Parathyroid adenoma (tissue), 2 donors: ENCODE results near the gene SASH1.

ENCODE experiments used
- H2AFZ ChIP-seq: fragments of 300-600 bp; sonication (generic); one replicate; pipeline ENCODE4 v1.7.0; 2017; ENCODE audit warnings: antibody characterized with exemption, mild to moderate bottlenecking
- H3K27ac ChIP-seq: fragments of 300-600 bp; sonication (generic); one replicate; pipeline ENCODE4 v1.7.0; 2017
- H3K27me3 ChIP-seq: fragments of 300-600 bp; sonication (generic); one replicate; pipeline ENCODE4 v1.7.0; 2017; ENCODE audit warnings: low read length; ENCODE audit not compliant: control insufficient read depth, insufficient read depth
- H3K36me3 ChIP-seq: fragments of 300-600 bp; sonication (generic); one replicate; pipeline ENCODE4 v1.7.0; 2017; ENCODE audit warnings: low read length; ENCODE audit not compliant: control insufficient read depth, insufficient read depth
- H3K4me1 ChIP-seq: fragments of 300-600 bp; sonication (generic); one replicate; pipeline ENCODE4 v1.7.0; 2017; ENCODE audit warnings: control low read depth
- H3K4me2 ChIP-seq: fragments of 300-600 bp; sonication (generic); one replicate; pipeline ENCODE4 v1.7.0; 2017; ENCODE audit warnings: low read length
- H3K4me3 ChIP-seq: fragments of 300-600 bp; sonication (generic); one replicate; pipeline ENCODE4 v1.7.0; 2017; ENCODE audit warnings: low read depth, low read length
- H3K79me2 ChIP-seq: fragments of 300-600 bp; sonication (generic); one replicate; pipeline ENCODE4 v1.7.0; 2017; ENCODE audit warnings: control low read depth
- H3K9ac ChIP-seq: fragments of 300-600 bp; sonication (generic); one replicate; pipeline ENCODE4 v1.7.0; 2017; ENCODE audit warnings: mild to moderate bottlenecking
- H3K9me3 ChIP-seq: fragments of 300-600 bp; sonication (generic); one replicate; pipeline ENCODE4 v1.7.0; 2017; ENCODE audit warnings: low read length; ENCODE audit not compliant: control insufficient read depth
- CTCF ChIP-seq: fragments of 300-600 bp; sonication (generic); IDR thresholded peaks from one replicate; pipeline ENCODE4 v1.7.0; 2017; ENCODE audit warnings: antibody characterized with exemption, mild to moderate bottlenecking
- donor health status: primary hyperparathyroidism.

Gene SASH1

DNA sequence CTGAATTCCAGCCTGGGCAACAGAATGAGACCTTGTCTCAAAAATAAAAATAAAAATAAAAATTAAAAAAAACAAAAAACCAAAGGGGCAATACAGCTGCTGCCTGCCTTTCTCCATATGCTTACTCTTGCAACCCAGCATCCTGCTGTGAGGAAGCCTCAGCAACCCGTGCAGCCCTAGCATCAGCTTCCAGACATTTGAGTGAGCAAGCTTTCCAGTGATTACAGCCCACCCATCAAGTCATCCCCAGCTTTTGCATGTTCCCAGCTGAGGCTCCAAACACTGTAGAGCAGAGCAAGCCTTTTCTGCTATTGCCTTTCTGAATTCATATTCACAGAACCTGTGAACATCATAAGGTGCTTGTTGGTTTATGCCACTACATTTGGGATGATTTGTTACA is 93.8 kb downstream of the SASH1 start:
- no peaks in the 10 kb centered on the region for H3K4me1 ChIP-seq
- H3K27ac ChIP-seq, result no peak overlapping the region
- no peak for TF ChIP-seq CTCF
- H3K79me2 ChIP-seq, result no peaks in the 10 kb centered on the region
- H3K4me2 ChIP-seq, result no peak overlapping the region
- H3K36me3 ChIP-seq, result no peaks in the 10 kb centered on the region
- H3K4me3 ChIP-seq, result no peak overlapping the region
- no peaks in the 10 kb centered on the region for H3K27me3 ChIP-seq
- H3K9ac ChIP-seq, result no peak overlapping the region
- H3K9me3 ChIP-seq, result no peaks in the 10 kb centered on the region
- H2AFZ ChIP-seq, result no peak overlapping the region

DNA sequence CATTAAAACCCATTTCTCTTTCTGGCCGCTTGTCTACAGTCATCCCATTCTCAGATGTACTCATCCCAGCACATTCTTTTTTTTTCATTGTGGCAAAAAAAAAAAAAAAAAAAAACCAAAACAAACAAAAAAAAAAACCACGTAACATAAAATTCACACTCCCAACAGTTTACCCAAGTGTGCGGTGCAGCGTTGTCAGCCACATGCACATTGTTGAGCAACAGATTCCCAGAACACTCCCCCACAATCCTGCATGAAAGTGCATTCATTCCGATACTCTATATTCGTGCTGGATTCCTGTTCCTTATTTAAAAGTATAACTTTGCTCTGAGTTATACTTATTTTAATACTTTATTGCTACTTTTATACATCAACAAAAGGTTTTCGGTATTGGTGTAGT is 96.0 kb downstream of the SASH1 start:
- Histone ChIP-seq H3K4me3 (no peak overlapping the region), H3K27me3 (no peaks in the 10 kb centered on the region), H3K9me3 (no peaks in the 10 kb centered on the region), H3K36me3 (no peaks in the 10 kb centered on the region), H3K9ac (no peak overlapping the region), H2AFZ (no peak overlapping the region), H3K79me2 (no peaks in the 10 kb centered on the region), H3K4me2 (no peak overlapping the region), H3K4me1 (no peaks in the 10 kb centered on the region), H3K27ac (no peak overlapping the region)
- TF ChIP-seq CTCF, result no peak

GRCh38 chr6:148440016-148440415 is 97.4 kb downstream of the SASH1 start:
- Histone ChIP-seq H3K4me2 (no peak overlapping the region), H3K4me3 (no peak overlapping the region), H3K9ac (no peak overlapping the region), H3K27ac (no peak overlapping the region), H3K9me3 (no peaks in the 10 kb centered on the region), H3K4me1 (no peaks in the 10 kb centered on the region), H3K79me2 (no peaks in the 10 kb centered on the region), H3K27me3 (no peaks in the 10 kb centered on the region), H3K36me3 (no peaks in the 10 kb centered on the region), H2AFZ (no peak overlapping the region)
- TF ChIP-seq CTCF, result no peak

- no peaks in the 10 kb centered on the region for H3K79me2 ChIP-seq
- no peaks in the 10 kb centered on the region for H3K27me3 ChIP-seq
- no peaks in the 10 kb centered on the region for H3K9me3 ChIP-seq
- no peak overlapping the region for H3K4me2 ChIP-seq
- no peak overlapping the region for H3K9ac ChIP-seq
- no peaks in the 10 kb centered on the region for H3K4me1 ChIP-seq
- no peak overlapping the region for H2AFZ ChIP-seq
- TF ChIP-seq CTCF, result no peak
- no peak overlapping the region for H3K4me3 ChIP-seq
- H3K36me3 ChIP-seq, result no peaks in the 10 kb centered on the region
- peak overlapping the region; percentile 33 for H3K27ac ChIP-seq
Observed at GRCh38 chr6:148440877-148441453, 98.3 kb downstream of the SASH1 start.

GRCh38 chr6:148441454-148441911 is 98.8 kb downstream of the SASH1 start:
- Histone ChIP-seq H3K27ac (peak overlapping the region; percentile 33), H3K36me3 (no peaks in the 10 kb centered on the region), H2AFZ (no peak overlapping the region), H3K9me3 (no peaks in the 10 kb centered on the region), H3K27me3 (no peaks in the 10 kb centered on the region), H3K4me3 (no peak overlapping the region), H3K4me2 (no peak overlapping the region), H3K79me2 (no peaks in the 10 kb centered on the region), H3K4me1 (no peaks in the 10 kb centered on the region), H3K9ac (no peak overlapping the region)
- TF ChIP-seq CTCF, result no peak
